Astrocyte (in vitro differentiated cells and primary cell): ENCODE data around the gene TBC1D8.

Experiments used
- EZH2 ChIP-seq: IDR thresholded peaks from 2 replicates; pipeline ENCODE4 v1.6.1; 2012; ENCODE audit warnings: mild to moderate bottlenecking, low read length, inconsistent platforms; ENCODE audit not compliant: insufficient read depth
- TF ChIP-seq, protein P1 (sequence below): IDR thresholded peaks from 2 replicates; pipeline ENCODE4 v1.5.1; 2011; ENCODE audit warnings: low read depth, mild to moderate bottlenecking, inconsistent platforms, low read length, moderate library complexity; ENCODE audit not compliant: insufficient read depth

- no peak for TF ChIP-seq EZH2
- TF ChIP-seq, protein P1, sequence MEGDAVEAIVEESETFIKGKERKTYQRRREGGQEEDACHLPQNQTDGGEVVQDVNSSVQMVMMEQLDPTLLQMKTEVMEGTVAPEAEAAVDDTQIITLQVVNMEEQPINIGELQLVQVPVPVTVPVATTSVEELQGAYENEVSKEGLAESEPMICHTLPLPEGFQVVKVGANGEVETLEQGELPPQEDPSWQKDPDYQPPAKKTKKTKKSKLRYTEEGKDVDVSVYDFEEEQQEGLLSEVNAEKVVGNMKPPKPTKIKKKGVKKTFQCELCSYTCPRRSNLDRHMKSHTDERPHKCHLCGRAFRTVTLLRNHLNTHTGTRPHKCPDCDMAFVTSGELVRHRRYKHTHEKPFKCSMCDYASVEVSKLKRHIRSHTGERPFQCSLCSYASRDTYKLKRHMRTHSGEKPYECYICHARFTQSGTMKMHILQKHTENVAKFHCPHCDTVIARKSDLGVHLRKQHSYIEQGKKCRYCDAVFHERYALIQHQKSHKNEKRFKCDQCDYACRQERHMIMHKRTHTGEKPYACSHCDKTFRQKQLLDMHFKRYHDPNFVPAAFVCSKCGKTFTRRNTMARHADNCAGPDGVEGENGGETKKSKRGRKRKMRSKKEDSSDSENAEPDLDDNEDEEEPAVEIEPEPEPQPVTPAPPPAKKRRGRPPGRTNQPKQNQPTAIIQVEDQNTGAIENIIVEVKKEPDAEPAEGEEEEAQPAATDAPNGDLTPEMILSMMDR, result no peak
Observed at GRCh38 chr2:100965596-100965995, 185.6 kb downstream of the TBC1D8 start.
